Thyroid gland (tissue), 4 donors: ENCODE results near the gene P3R3URF.

Experiments
- CTCF ChIP-seq, 6 experiments: fragments of 200-600 bp in 3 of 6; fragments of 450-650 bp in 3 of 6; sonication (generic) in 3 of 6; IDR thresholded peaks; one replicate each; pipeline ENCODE4 v1.5.1; 2016 to 2019; ENCODE audit warnings: antibody characterized with exemption in 6 of 6, mild to moderate bottlenecking in 2 of 6, inconsistent platforms in 1 of 6, moderate library complexity in 1 of 6
- POLR2A ChIP-seq, 2 donors: fragments of 450-650 bp; IDR thresholded peaks; one replicate each; pipeline ENCODE4 v1.6.1; 2017; ENCODE audit warnings: antibody characterized with exemption in 2 of 2, mild to moderate bottlenecking in 2 of 2, moderate library complexity in 1 of 2

GRCh38 chr1:46224966-46225365 is 48.7 kb upstream of the P3R3URF start:
- no peak for TF ChIP-seq CTCF (IDR thresholded peaks at IDR 0.05)
- TF ChIP-seq POLR2A (IDR thresholded peaks at IDR 0.05) = no peak
